ENCODE results near the gene TMC1. TPM values are rescaled to one million over a fixed set of nuclear protein-coding genes. Genes with fewer than 3 reads are reported as not detected.

The TMC1 gene
- total and polyA plus RNA-seq, 2 of the 13 experiments (the other 11 are each of a cell fraction or from before 2014, with no cell fraction given): 0.02 to 0.03 TPM

- TF ChIP-seq DDIT3 (CRISPR knock-in tag; IDR thresholded peaks at IDR 0.05): no peak
- no peak for TF ChIP-seq TOE1 (CRISPR knock-in tag; IDR thresholded peaks at IDR 0.05)
- no peak for TF ChIP-seq NCOA5 (CRISPR knock-in tag; IDR thresholded peaks at IDR 0.05)
- no peak for TF ChIP-seq ZNF446 (CRISPR knock-in tag; IDR thresholded peaks at IDR 0.05)
- no peak for TF ChIP-seq CBFB (CRISPR knock-in tag; IDR thresholded peaks at IDR 0.05)
- no peak for TF ChIP-seq ZNF770 (CRISPR knock-in tag; IDR thresholded peaks at IDR 0.05)
- TF ChIP-seq ZSCAN25 (CRISPR knock-in tag; IDR thresholded peaks at IDR 0.05): no peak
- TF ChIP-seq ZNF646 (CRISPR knock-in tag; IDR thresholded peaks at IDR 0.05): no peak
- TF ChIP-seq SNRNP70 (IDR thresholded peaks at IDR 0.05; ENCODE audit: low read depth, low read length): no peak
- no peak for TF ChIP-seq POGK (CRISPR knock-in tag; conservative IDR thresholded peaks at IDR 0.05)
- TF ChIP-seq ZFAT (CRISPR knock-in tag; conservative IDR thresholded peaks at IDR 0.05): no peak
- peak; percentile 42; the same call in 1 of the 2 replicates for TF ChIP-seq SOX5 (CRISPR knock-in tag; IDR thresholded peaks at IDR 0.05; ENCODE audit: borderline replicate concordance)
- TF ChIP-seq SALL1 (CRISPR knock-in tag; IDR thresholded peaks at IDR 0.05): peak; percentile 40
- TF ChIP-seq ZMYM4 (CRISPR knock-in tag; IDR thresholded peaks at IDR 0.05): no peak
- TF ChIP-seq GABPA (IDR thresholded peaks at IDR 0.05; ENCODE audit: low read depth, low read length): no peak
- TF ChIP-seq GABPA (CRISPR knock-in tag; IDR thresholded peaks at IDR 0.05; ENCODE audit: low read depth): 0 out of 2 replicates have a peak, but pooled peaks have one; percentile 23
- TF ChIP-seq RXRB (CRISPR knock-in tag; IDR thresholded peaks at IDR 0.05; ENCODE audit: borderline replicate concordance): peak; percentile 15; the same call in 1 of the 2 replicates
- no peak for TF ChIP-seq ZUFSP (CRISPR knock-in tag; IDR thresholded peaks at IDR 0.05; ENCODE audit: borderline replicate concordance)
- TF ChIP-seq SMARCC2 (IDR thresholded peaks at IDR 0.05): no peak
These were observed 36.1 kb downstream of the TMC1 start (continued) for GRCh38 chr9:72557549-72557948.

All from HepG2 (cell line).